ENCODE data around the gene CBFA2T2.
A peak's percentile ranks its signal among the peaks of the same experiment; 100 is the strongest.
"Not testable (repeated sequence)": the region's sequence is repeated elsewhere in the genome, so short reads cannot be mapped to it uniquely, and the experiment has no call there.

The CBFA2T2 gene

GRCh38 chr20:33685328-33686099 is 195.6 kb downstream of the CBFA2T2 start:
- DNase-seq = no peak

DNA sequence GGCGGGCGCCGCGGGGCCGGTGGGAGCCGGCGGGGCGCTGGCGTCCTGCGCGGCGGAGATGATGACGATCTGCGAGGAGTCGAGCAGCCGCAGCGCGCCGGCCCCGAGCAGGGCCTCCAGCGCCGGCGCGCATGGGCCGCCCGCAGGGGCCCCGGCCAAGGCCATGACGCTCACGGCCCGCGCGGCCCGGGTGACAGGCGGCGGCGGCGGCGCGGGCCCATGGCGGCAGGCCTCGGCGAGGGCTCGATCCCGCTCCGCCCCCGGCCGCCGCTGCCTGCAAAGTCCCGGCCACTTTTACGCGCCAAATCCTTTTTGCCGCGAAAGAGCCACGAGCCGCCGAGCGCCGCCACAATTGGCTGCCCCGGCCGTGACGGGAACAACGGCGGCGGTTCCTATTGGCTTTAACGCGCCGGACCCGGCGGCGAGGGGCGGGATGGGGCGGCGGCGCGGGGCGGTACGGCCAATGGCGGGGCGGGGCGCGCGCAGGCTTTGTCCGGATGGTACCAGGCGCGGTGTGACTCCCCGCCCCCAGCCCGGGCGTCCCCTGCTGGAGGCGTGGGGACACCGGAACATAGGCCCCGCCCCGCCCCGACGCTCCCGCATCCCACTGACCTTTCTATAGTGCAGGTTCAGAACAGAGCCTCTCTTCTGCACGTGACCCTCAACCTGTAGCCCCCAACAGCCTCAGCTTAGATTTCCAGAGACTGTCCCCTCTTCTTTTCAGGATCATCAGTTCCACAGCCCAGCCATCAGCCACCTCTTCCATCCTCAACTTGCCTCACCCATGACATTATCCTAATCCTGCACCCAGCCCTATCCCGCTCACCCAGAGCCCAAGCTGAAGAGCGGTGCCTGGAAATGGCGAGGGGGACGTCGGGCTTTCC is 196.4 kb downstream of the CBFA2T2 start, which contains the start of gene E2F1:
Gene E2F1, minus strand, starts transcription at position 286 of the 884 bp plus-strand sequence. Its CDS starts 121 bp downstream, at position 165.
- peak; percentile 88 for DNase-seq

GRCh38 chr20:33686984-33687366 is 197.1 kb downstream of the CBFA2T2 start:
- DNase-seq = no peak

DNA sequence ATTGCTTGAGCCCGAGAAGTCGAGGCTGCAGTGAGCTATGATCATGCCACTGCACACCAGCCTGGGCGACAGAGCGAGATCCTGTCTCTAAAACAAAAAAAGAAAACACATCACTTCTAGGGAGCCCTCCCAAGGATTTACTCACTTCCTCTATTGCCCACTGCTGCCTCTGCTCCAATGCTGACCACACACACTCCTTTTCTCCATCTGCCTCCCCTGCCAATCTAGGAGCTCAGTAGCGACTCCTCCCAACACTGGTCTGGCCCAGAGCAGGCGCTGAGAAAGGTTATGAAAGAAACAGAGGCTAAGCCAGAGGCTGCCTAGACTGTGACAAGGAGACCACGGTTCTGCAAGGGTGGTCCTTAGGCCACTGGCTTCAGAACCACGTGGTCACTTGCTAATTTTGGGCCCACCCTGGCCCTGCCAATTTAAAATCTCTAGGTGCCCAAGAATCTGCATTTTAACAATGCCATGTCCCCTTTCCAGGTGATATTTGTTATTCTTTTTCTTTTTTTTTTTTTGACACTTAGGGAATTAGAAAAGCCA is 197.5 kb downstream of the CBFA2T2 start:
- no peak for DNase-seq

DNA sequence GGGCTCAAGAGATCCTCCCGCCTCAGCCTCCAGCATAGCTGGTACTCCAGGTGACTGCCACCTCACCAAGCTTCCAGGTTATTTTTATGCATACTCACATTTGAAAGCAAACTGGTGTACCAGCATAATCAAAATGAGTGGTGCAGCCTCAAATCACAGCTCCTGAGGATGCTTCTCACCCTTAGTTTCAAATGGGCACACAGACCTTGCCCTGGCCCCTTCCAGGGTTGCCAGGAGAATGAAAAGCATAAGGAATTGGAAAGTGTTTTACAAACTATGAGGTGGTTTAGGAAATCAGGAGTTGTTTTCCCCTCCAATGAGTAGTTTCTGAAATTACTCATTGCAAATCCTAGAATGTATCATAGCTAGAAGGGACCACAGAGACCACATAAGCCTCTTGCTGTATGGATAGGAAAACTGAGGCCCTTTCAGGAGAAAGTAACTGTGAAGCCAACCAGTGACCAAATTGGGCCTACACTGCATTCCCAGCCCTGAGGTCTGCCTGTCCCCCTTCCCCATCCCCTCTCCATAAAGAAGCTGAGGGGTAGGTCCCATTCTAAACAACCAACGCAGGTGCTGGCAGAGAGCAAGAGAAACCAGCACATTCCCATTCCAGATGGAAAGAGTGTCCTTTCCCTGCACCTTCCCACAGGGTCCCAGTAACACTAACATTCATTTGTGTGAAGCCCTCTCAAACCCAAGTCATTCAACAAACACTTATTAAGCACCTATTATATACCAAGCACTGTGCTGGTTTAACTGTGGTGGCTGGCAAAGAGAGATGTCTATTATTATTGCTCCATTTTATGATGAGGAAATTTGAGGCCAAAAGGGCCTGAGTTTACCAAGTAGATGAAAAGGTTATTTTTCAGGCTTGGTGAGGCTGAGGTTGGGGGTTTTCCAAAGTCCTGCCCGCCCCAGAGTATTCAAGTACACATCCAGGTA is 198.4 kb downstream of the CBFA2T2 start:
- no peak for DNase-seq

- no peak for DNase-seq
These were observed 199.1 kb downstream of the CBFA2T2 start for GRCh38 chr20:33688938-33689424.

DNA sequence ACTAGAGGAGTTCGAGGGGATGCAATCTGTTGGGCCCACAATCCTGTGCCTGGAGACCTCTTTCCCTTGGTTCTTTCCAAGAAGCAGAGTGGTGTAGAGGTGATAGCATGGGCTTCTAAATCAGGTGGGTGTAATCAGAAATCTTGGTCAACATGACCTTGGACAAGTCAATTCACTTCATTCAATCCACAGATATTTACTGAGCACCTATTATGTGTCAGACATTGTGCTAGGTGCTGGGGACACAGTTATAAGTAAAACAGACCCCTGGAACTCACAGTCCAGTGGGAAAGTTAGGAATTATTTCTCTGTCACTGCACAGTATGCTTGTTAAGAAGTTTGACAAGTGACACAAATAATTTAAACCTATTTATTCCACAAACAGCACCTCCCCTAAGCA is 199.6 kb downstream of the CBFA2T2 start:
- DNase-seq = no peak

DNA sequence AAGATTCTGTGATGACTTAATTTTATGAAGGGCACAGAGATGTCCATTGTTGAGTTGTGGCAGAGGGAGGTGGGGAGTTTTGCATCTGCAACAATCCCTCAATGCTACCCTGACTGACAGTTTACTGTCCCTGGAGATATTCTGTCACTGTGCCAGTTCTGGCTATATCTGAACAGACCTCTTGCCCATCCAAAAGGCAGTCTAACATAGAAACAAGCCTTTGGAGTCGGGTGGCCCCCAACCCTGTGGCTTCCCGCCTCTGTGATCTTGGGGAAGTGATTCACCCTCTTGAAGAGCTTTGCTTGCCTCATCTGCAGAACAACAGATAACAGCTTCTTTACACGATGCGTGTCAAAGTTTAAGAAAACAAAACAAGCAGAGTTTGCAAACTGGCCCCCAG is 200.1 kb downstream of the CBFA2T2 start:
- peak; percentile 46 for DNase-seq

DNA sequence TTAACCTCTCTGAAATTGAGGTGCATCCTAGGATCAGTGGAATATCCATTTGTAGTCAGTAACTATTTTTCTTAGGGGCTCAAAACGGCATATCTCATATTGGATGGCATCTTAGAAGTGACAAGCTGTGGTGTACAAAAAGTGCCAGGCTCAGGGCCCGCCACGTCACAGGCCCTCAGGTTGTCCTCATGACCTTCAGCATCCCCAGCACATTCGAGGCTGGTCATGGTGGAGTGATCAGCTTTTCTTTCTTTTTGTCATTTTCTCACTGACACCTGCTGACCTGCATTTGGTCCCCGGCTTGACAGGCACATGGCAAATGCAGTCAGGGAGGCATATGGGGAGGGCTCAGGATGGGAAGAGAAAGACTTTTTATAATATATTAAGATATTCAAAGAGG is 203.4 kb downstream of the CBFA2T2 start:
- no peak for DNase-seq

GRCh38 chr20:33693741-33694638 is 204.1 kb downstream of the CBFA2T2 start:
- DNase-seq = no peak

GRCh38 chr20:33694639-33695012 is 204.7 kb downstream of the CBFA2T2 start:
- no peak for DNase-seq

DNA sequence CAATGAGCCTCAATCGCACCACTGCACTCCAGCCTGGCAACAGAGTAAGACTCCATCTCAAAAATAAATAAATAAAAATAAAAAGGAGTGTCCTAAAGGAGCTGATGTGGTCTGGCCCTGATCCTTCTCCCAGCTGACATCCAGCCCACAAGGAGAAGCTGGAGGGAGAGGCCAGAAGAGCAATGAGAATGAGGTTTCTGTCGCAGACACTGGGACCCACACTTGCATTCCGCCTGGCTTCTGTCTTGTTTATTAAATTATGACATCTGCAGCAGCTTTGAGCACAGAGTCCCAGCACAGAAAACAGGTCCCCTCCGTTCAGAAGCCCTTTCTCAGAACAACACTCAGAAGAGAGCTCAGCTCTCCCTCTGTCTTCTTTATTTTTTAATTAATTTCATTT is 206.6 kb downstream of the CBFA2T2 start:
- no peak for DNase-seq

- DNase-seq = no peak
These were observed 207.2 kb downstream of the CBFA2T2 start for GRCh38 chr20:33697129-33697528.

DNA sequence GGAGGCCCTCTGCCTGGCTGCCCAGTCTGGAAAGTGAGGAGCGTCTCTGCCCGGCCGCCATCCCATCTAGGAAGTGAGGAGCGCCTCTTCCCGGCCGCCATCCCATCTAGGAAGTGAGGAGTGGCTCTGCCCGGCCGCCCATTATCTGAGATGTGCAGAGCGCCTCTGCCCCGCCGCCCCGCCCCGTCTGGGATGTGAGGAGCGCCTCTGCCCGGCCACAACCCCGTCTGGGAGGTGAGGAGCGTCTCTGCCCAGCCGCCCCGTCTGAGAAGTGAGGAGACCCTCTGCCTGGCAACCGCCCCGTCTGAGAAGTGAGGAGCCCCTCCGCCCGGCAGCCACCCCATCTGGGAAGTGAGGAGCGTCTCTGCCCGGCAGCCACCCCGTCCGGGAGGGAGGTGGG is 209.1 kb downstream of the CBFA2T2 start:
- not testable (repeated sequence) for DNase-seq

Data from KG1 (cell line).